Smooth muscle cell (in vitro differentiated cells): Measurements from ENCODE around the gene TTLL13. TPM values are rescaled to one million over a fixed set of nuclear protein-coding genes. Genes with fewer than 3 reads are reported as not detected.

Experiments used
- DNase-seq: peaks from one replicate; lab custom pipeline; 2025; ENCODE audit not compliant: unreplicated experiment; lab: John Stamatoyannopoulos, UW
- H2AFZ ChIP-seq: fragments of 200-600 bp; sonication (generic); 2 replicates; pipeline ENCODE4 v1.6.0; 2016; ENCODE audit warnings: antibody characterized with exemption, low read depth, mild to moderate bottlenecking
- H3F3A ChIP-seq: fragments of 200-600 bp; sonication (generic); 2 replicates; pipeline ENCODE4 v1.6.0; 2017; ENCODE audit warnings: antibody characterized with exemption, low read depth
- H3K27ac ChIP-seq: fragments of 200-600 bp; sonication (generic); 2 replicates; pipeline ENCODE4 v1.5.1; 2016; ENCODE audit warnings: low read depth, mild to moderate bottlenecking
- H3K27me3 ChIP-seq: fragments of 200-600 bp; sonication (generic); 2 replicates; pipeline ENCODE4 v1.6.1; 2016; ENCODE audit warnings: low read depth, mild to moderate bottlenecking
- H3K36me3 ChIP-seq: fragments of 200-600 bp; sonication (generic); 2 replicates; pipeline ENCODE4 v1.5.1; 2016; ENCODE audit warnings: low read depth
- H3K4me1 ChIP-seq: fragments of 200-600 bp; sonication (generic); 2 replicates; pipeline ENCODE4 v1.5.1; 2016; ENCODE audit warnings: low read depth
- H3K4me2 ChIP-seq: fragments of 200-600 bp; sonication (generic); 2 replicates; pipeline ENCODE4 v1.6.0; 2016; ENCODE audit warnings: mild to moderate bottlenecking
- H3K4me3 ChIP-seq: fragments of 200-600 bp; sonication (generic); 2 replicates; pipeline ENCODE4 v1.5.1; 2016; ENCODE audit warnings: mild to moderate bottlenecking
- H3K79me2 ChIP-seq: fragments of 200-600 bp; sonication (generic); 2 replicates; pipeline ENCODE4 v1.6.0; 2016; ENCODE audit warnings: low read depth, mild to moderate bottlenecking
- H3K9ac ChIP-seq: fragments of 200-600 bp; sonication (generic); 2 replicates; pipeline ENCODE4 v1.6.0; 2016; ENCODE audit warnings: low read depth
- H3K9me3 ChIP-seq: fragments of 200-600 bp; sonication (generic); replicated peaks from 2 replicates; pipeline ENCODE4 v1.5.1; 2016; ENCODE audit warnings: low read depth
- H4K20me1 ChIP-seq: fragments of 200-600 bp; sonication (generic); 2 replicates; pipeline ENCODE4 v1.6.0; 2016; ENCODE audit warnings: low read depth
- WGBS: methylation state at CpG from one replicate; pipeline ENCODE4 v1.1.7; 2016; ENCODE audit warnings: low lambda C conversion rate; 5-methylcytosine and 5-hydroxymethylcytosine counted together
- polyA plus RNA-seq: library from polyadenylated mRNA; unstranded; fragments of >200 nt; fragmentation: Nextera tagmentation; extraction: Ambion mirVana; gene quantifications from 2 replicates; pipeline ENCODE4 v1.2.1, GENCODE V29; 2016
- small RNA-seq: library from RNA; depleted of rRNA; stranded (forward); fragments of <200 nt; gene quantifications from one replicate; pipeline ENCODE3, GENCODE V24; 2014
- total RNA-seq: library from RNA; depleted of rRNA; stranded (reverse); fragments of >200 nt; gene quantifications from 2 replicates; pipeline ENCODE4 v1.2.3, GENCODE V29; 2014
- TF ChIP-seq, protein P1 (sequence below): fragments of 200-600 bp; sonication (generic); IDR thresholded peaks from 2 replicates; pipeline ENCODE4 v1.5.1; 2017; ENCODE audit warnings: borderline replicate concordance, mild to moderate bottlenecking, antibody characterized with exemption; ENCODE audit not compliant: insufficient read depth, poor library complexity, severe bottlenecking

Gene TTLL13
- total and polyA plus RNA-seq, 2 experiments from 2014 or later: 0.15 to 0.36 TPM

DNA sequence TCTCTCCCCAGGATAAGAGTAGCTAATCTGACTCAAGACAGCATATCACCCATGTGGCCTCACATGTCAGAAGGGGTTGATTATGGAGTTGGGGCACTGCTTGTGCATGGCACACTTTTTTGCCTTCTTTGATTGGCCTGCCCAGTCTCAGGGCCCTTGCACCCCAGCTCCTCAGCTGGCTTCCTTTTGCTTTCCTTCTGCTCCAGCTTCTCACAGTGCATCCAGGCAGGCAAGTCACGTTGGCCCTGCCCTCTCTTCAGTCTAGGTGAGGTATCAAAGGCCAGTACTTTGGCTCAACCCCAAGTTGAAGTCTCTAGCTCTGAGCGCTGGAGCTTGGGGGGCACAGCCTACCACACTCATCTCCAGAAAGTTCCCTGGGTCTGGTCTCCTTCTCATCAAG lies 58.3 kb downstream of the TTLL13 start:
- no peaks in the 10 kb centered on the region for H3K4me1 ChIP-seq
- no peaks in the 10 kb centered on the region for H3K9me3 ChIP-seq
- H3K79me2 ChIP-seq: no peaks in the 10 kb centered on the region
- TF ChIP-seq, protein P1, sequence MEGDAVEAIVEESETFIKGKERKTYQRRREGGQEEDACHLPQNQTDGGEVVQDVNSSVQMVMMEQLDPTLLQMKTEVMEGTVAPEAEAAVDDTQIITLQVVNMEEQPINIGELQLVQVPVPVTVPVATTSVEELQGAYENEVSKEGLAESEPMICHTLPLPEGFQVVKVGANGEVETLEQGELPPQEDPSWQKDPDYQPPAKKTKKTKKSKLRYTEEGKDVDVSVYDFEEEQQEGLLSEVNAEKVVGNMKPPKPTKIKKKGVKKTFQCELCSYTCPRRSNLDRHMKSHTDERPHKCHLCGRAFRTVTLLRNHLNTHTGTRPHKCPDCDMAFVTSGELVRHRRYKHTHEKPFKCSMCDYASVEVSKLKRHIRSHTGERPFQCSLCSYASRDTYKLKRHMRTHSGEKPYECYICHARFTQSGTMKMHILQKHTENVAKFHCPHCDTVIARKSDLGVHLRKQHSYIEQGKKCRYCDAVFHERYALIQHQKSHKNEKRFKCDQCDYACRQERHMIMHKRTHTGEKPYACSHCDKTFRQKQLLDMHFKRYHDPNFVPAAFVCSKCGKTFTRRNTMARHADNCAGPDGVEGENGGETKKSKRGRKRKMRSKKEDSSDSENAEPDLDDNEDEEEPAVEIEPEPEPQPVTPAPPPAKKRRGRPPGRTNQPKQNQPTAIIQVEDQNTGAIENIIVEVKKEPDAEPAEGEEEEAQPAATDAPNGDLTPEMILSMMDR: no peak
- H4K20me1 ChIP-seq: no peaks in the 10 kb centered on the region
- H3K9ac ChIP-seq: no peak overlapping the region
- no peaks in the 10 kb centered on the region for H3K27me3 ChIP-seq
- WGBS: 95% methylated on average over 2 of the region's 2 CpGs
- no peak overlapping the region for H2AFZ ChIP-seq
- no peaks in the 10 kb centered on the region for H3F3A ChIP-seq
- no peak overlapping the region for H3K4me2 ChIP-seq
- no peaks in the 10 kb centered on the region for H3K36me3 ChIP-seq
- no peak overlapping the region for H3K4me3 ChIP-seq
- H3K27ac ChIP-seq: no peak overlapping the region
- DNase-seq: no peak

DNA sequence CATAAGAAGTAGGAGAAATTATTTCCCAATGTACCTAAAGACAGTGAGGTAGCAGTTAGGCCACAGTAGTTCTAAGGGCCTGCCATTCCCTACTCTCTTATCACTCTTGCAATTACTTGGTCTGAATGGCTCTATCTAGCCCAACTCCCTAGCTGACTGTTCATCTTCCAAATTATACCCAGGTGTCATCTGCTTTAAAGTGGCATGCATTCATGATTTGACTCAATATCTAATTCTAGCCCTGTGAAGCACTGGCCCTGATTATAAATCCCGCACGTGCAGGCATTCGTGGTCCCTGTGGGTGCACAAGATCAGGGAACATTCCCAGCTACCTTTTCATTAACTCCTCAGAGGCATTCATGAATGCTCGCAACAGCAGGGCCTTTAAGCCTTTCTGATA lies 59.7 kb downstream of the TTLL13 start:
- H2AFZ ChIP-seq: no peak overlapping the region
- H3K4me3 ChIP-seq: no peak overlapping the region
- TF ChIP-seq, protein P1: no peak
- H3F3A ChIP-seq: no peaks in the 10 kb centered on the region
- no peaks in the 10 kb centered on the region for H4K20me1 ChIP-seq
- DNase-seq: no peak
- H3K27me3 ChIP-seq: no peaks in the 10 kb centered on the region
- no peak overlapping the region for H3K27ac ChIP-seq
- H3K4me2 ChIP-seq: no peak overlapping the region
- no peak overlapping the region for H3K9ac ChIP-seq
- no peaks in the 10 kb centered on the region for H3K9me3 ChIP-seq
- H3K4me1 ChIP-seq: no peaks in the 10 kb centered on the region
- H3K79me2 ChIP-seq: no peaks in the 10 kb centered on the region
- H3K36me3 ChIP-seq: no peaks in the 10 kb centered on the region
- 94% methylated on average over 4 of the region's 4 CpGs for WGBS

Small RNA genes lying within 50 kb of the gene (small RNA-seq; reads per million reads assigned to genes)
- not detected for gene AC091167.3
- not detected for gene RN7SL736P

Other genes with a start within 250 kb of the TTLL13 start
- gene ZNF710, start 248.2 kb upstream of the TTLL13 start, total RNA-seq: 8.6 and 20.8 TPM in 2 replicates
- 10.4 and 14.8 TPM in 2 replicates for gene ZNF710, start 248.2 kb upstream of the TTLL13 start, polyA plus RNA-seq
- gene IDH2, start 147.1 kb upstream of the TTLL13 start, total RNA-seq: 67.9 and 82.9 TPM in 2 replicates
- gene IDH2, start 147.1 kb upstream of the TTLL13 start, polyA plus RNA-seq: 265 and 278 TPM in 2 replicates
- 26.5 and 29.6 TPM in 2 replicates for gene SEMA4B, start 48.2 kb upstream of the TTLL13 start, total RNA-seq
- gene SEMA4B, start 48.2 kb upstream of the TTLL13 start, polyA plus RNA-seq: 51.4 and 57.1 TPM in 2 replicates
- 33.9 and 37.3 TPM in 2 replicates for gene CIB1, start 15.6 kb upstream of the TTLL13 start, total RNA-seq
- 110 and 132 TPM in 2 replicates for gene CIB1, start 15.6 kb upstream of the TTLL13 start, polyA plus RNA-seq
- 0.09 and 0.40 TPM in 2 replicates for gene GDPGP1, start 15.3 kb upstream of the TTLL13 start, total RNA-seq
- 0.21 and 1.2 TPM in 2 replicates for gene GDPGP1, start 15.3 kb upstream of the TTLL13 start, polyA plus RNA-seq
- gene NGRN, start 16.1 kb downstream of the TTLL13 start, total RNA-seq: 51.1 and 54.8 TPM in 2 replicates
- gene NGRN, start 16.1 kb downstream of the TTLL13 start, polyA plus RNA-seq: 70.3 and 71.5 TPM in 2 replicates
- 0.90 and 2.3 TPM in 2 replicates for gene ZNF774, start 102.7 kb downstream of the TTLL13 start, total RNA-seq
- gene ZNF774, start 102.7 kb downstream of the TTLL13 start, polyA plus RNA-seq: 0.08 and 1.3 TPM in 2 replicates
- 184 and 185 TPM in 2 replicates for gene IQGAP1, start 138.7 kb downstream of the TTLL13 start, total RNA-seq
- 59.3 and 80.8 TPM in 2 replicates for gene IQGAP1, start 138.7 kb downstream of the TTLL13 start, polyA plus RNA-seq